ENCODE measurements around the gene DSCAM.

DSCAM gene

DNA sequence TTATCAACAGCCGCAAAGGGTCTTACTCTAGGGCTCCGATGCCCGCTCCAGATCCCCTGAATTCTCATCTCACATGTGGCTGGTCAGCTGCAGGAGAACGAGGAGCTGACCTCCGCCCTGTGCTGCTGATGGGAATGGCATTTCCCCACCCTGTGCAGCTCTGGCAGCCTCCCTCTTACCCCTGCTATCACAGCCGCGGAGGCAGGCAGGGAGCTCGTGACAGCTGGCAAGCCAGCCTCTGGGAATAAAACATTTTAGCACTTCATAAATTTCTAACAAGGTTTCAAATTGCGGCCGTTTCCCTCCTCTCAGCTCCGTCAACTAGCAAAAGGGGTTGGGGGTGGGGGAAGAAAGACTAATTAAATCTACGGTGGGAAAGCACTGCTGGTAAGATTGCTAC, 81.1 kb downstream of the DSCAM start:
- DNase-seq, result no peak

DNA sequence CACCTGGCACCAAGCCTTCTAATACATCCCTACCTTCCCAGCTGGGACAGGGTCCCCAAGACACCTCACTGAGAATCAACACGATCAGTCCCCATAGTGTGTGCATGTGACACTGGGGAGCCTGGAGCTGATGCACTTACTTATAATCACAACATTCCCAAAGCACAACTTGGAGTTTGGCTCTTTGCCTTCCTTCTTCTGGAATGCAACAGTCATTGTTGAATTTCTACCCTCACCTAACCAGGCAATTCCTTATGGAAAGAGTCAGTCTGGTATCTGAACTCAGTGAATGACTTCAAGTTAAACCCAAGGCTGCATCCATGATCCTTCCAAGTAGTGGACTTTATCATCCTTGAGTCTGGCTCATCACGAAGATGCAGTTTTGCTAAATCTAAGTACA, 86.1 kb downstream of the DSCAM start:
- no peak for DNase-seq

DNA sequence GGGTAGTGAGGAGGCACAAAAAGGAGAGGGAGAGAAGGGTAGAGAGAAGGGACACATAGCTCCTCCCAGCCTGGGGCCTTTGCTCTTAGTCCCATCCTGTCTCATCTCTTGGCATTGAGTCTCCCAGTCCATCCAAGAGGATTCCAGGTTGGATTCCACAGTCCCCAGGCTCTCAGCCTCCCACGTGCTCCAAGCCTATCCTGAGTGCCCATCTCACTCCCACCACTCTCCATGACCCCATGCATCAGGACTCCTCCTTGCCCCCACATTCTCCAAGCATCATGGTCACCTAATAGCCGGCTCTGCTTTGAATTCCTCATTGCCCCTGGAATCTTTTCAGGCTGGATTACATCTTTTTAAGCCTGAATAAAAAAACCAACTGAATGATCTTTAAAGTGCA, 87.9 kb downstream of the DSCAM start:
- no peak for DNase-seq

DNA sequence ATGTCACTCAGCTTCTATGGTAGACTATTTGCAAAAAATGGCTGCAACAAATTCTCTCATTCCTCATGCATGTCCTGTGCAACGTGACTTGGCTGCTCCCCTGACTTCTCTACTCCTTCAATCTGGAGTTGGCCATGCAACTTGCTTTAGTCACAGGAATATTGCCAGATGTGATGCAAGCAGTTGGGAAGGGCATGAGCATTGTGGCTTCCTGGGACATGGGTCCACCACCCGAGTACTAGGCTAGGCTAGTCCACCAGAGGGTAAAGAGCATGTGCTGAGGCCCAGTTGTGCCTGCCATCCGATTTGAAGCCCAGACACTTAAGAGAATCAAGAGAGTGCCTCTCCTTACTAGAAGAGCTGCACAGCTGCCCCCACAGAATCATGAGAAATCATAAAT, 89.6 kb downstream of the DSCAM start:
- DNase-seq, result no peak

DNA sequence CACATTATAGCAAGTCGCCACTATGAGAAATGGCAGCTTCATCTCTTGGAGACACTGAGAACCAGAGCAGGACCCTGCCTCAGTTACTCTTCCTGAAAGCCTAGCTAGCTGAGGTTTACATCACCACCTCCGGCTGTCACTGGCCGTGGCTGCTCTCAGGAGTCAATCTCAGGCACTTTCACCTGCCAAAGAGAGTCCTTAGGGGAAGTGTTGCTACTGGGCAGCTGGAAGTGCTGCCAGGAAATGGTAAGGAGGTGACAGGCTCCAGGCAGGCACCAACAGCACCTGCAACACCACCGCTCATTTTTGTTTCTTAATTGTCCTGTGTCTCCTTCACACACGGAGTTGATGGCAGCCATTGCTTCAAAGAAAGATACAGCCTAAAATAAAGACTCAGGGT, 92.5 kb downstream of the DSCAM start:
- DNase-seq, result no peak

DNA sequence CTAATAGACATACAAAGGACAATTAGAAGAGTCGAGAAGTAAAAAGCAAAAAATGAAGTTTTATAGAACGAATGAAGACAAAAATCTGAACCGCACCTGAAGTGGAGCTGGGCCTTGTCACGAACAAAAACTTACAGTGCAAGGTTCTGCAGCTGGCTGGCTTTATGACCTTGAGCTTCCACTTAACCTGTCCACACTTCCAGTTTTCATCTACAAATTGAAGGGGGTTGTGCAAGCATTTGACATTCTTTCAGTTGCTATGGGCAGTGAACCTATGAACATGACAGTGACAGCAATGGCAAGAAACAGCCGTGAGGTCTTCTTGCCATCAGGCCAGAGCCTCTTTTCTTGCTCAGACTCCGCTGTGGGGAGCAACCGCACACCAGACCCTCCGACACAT, 93.2 kb downstream of the DSCAM start:
- no peak for DNase-seq

DNA sequence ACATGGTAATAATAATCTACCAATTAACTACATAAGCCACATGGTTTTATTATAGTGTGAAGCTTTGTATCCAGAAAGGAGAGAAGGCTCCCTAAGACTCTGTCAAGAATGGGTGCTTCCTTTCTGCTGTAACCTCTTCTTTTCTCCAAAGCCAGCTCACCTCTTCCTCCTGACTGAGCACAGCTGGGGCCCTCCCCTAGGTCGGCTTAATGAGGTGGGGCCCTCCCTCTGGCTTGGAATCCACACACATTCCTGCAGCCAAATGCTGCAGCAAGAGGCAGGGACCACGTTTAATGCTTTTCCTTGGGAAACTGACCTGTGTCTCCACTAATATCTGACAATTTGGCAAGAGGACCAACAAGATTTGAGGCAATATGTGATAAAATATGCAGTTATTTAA, 94.8 kb downstream of the DSCAM start:
- DNase-seq, result no peak

- no peak for DNase-seq
These were observed 95.7 kb downstream of the DSCAM start for GRCh38 chr21:40751221-40751620.

DNA sequence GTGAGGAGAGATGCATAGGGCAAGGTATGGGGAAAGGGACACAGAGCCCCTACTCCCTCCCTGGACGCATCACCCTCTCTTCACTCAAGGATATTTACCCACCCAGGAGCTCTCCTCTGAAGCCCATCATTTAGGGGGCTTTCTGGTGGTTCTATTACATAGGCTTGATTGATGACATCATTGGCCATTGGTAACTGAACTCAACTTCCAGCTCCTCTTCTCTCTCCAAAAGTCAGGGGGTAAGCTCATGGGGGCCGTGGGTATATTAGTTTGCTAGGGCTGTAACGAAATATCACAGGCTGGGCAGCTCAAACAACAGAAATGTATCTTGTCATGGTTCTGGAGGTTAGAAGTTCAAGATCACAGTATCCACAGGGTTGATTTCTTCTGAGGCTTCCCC, 110.8 kb downstream of the DSCAM start:
- no peak for DNase-seq

- DNase-seq, result no peak
These were observed 113.9 kb downstream of the DSCAM start for GRCh38 chr21:40733024-40733397.

DNA sequence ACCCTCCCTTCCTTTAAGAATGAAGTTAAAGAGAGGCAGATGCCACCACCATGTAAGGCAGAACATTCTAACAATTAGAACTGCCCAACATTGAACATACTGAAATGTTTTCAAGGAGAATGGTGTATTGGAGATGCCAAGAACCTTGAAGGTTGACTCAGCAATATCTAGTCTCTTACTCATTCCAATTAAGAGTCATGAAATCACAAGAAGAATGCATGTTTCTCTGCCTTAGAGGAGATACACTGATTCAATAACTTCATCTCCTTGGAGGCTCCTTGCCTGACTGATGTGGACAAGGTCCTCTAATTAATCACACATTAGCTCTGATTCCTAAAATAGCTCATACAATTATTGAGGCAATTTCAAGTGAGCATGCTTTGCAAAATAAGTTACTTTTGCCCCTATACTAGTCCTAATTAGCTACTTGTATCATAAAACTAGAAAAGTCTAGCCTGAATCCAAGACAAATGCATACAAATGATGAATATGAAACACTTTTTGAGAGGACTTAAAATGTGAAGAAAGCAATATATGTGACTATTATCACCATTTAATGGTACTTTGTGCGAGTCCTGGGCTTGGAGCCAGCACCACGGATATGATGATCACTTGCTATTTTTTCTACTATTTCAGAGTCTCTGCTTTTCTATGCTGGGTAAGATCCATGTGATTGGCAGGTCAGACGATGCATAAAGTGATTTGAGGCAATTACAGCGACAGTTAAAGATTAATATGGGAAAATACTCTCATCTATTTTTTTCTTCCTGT, 114.5 kb downstream of the DSCAM start:
- DNase-seq, result no peak

- no peak for DNase-seq
These were observed 115.8 kb downstream of the DSCAM start for GRCh38 chr21:40731206-40731605.

DNA sequence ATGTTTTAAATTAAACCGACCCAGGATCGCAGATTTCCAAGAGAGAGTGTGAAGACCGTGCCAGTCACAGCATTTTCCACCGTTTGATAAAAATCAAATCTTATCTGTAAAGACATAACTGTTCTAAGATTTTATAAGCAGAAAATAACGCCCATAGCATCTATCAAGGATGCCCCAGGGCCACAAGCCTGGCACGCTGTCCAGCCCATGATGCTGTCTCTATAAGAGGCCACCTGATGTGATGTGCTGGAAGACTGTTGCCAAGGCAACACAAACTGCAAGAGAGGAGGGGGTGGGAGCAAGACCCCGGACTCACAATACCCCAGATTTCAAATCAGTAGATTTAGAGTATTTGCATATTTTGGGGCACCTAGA, 116.5 kb downstream of the DSCAM start:
- DNase-seq, result no peak

GRCh38 chr21:40729761-40730425, 117.1 kb downstream of the DSCAM start:
- no peak for DNase-seq

DNA sequence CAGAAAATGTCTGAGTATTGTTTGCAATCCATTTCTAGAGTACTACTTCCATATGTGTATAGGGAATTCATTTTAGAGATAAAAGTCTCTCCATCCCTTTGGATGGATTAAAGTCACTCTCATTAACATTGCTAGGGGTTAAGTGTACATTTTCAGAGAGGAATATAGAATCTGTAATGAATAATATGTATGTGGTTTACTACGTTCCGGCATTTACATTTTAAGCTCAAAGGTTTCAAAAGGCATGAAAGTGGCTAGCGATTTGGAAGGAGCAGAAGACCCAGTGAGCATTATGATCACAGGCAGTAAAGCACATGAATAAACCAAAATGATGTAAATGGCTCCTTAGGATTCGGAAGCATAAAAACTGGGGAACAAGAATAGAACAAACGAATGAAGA, 123.0 kb downstream of the DSCAM start:
- DNase-seq, result no peak

GRCh38 chr21:40723317-40723716, 123.6 kb downstream of the DSCAM start:
- DNase-seq, result no peak

DNA sequence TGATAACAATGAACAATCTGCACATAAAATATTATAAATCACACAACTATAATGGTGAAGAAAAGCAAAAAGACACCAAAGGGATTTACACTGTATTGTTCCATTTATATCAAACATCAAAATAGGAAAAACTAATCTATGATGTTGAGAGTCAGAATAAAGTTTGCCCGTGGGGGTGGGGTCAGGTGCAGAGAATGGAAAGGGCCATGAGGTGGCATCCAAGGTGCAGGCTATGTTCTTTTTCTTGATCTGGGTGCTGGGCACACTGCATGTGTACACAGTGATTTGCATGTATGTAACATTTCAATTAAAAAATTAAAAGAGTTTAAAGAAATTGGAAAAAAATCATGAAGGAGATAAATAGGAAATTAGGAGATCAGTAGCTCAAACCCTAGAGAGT, 127.3 kb downstream of the DSCAM start:
- no peak for DNase-seq

- no peak for DNase-seq
These were observed 129.9 kb downstream of the DSCAM start for GRCh38 chr21:40717028-40717427.

GRCh38 chr21:40714536-40714935, 132.4 kb downstream of the DSCAM start:
- no peak for DNase-seq

DNA sequence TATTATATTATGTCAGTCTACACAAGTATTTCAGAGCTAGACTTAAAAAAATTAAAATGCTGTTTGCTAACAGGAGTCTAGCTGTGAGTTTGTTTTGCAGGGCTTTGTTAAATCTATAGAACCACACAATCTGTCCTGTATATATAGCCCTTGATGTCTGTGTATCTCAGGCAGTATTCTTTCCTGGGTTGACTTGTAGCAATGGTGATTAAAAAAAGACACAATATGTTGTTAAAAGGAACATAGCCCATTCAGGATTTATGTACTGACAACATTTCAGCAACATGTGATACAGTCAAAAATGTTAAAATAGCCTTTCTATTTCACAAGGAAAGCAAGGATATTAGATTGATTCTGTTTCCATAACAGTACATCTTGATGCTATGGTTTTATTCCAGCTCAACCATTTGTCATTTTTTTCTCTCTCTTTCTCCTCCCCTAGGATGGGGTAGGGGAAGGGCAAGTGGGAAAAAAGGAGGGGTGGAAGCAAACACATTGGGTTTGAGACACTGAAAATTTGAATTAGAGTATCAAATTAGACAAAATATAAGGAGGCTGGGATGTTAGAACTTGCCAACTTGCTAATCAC, 139.2 kb downstream of the DSCAM start:
- DNase-seq, result no peak

DNA sequence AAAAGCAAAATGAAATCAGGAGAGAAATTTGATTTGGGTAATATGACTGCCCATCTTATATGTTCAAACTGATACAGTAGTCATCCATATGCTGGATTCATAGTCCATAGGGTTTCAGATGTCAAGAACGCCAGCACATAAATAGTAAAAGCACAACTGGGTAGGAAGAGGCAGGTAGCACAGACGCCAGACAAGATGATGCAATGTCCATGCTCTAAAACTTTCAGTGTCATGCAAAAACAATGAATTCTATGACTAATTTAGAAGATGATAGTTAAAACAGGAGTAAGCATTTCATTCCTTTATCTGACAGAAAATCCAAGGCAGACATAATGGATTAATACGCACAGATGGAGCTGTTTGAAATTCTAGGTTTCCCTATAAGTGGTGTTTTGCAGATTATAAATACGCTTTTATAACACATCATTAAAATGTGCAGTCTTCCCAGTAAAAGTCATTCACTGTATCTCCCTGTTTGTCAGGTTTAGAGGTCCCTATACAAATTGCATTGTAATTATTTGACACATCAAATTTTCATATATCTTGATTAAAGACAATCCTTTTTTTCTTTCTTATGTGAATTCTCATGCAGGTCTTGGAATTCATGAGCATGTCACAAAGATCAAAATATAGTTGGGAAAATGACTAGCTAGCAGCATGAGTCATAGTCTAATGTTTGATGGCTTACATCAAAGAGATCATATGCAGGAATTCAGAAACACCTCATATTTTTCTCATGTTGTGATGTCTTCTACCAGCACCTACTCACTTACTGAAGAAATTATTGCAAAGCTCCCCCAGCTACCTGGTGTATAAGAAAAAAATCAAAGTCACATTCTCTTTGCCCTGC, 139.9 kb downstream of the DSCAM start:
- no peak for DNase-seq

DNA sequence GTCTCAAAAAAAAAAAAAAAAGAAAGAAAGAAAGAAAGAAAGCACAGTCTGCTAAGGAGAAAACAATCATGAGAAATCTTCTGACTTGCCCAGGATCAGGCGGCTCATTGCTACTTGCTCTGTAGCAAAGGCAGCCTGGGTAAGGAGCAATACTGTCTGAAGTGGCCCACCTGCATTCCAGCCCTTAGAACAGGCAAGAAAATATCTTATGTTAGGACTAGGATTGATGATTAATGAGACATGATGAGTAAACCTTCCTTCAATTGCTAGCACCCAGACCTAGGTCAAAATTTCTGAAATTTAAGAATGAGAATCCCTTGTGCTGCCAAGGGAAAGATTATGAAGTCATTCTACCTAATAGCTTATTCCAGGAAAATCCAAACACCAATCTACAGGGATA, 140.8 kb downstream of the DSCAM start:
- DNase-seq, result no peak

DNA sequence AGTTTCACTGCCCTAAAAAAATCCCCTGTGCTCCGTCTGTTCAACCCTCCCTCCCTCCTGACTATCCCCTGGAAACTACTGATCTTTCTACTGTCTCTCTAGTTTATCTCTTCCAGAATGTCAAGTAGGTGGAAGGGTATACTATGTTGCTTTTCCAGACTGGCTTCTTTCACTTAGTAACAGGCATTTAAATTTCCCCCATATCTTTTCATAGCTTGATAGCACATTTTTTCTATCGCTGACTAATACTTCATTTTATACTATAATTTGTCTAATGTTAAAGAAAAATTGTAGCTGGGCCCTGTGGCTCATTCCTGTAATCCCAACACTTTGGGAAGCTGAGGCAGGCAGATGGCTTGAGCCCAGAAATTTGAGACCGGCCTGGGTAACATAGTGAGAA, 142.8 kb downstream of the DSCAM start:
- no peak for DNase-seq

DNA sequence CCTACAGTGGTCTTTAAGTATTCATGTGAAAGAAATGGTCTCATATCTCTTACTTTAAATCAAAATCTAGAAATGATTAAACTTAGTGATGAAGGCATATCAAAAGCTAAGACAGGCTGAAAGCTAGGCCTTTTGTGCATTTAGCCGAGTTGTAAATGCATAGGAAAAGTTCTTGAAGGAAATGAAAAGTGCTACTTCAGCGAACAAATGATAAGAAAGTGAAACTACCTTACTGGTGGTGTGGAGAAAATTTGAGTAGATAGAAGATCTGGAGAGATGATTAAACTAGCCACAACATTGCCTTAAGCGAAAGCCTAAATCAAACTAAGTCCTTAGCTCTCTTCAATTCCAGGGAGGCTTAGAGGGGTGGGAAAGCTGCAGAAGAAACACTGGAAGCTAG, 147.6 kb downstream of the DSCAM start:
- DNase-seq, result no peak

Data from activated CD4-positive, alpha-beta T cell treated with anti-CD3 and anti-CD28 coated beads for 48 hours (primary cell).